ENCODE measurements around the gene ZNF587.
"Not testable (repeated sequence)": the region's sequence is repeated elsewhere in the genome, so short reads cannot be mapped to it uniquely, and the experiment has no call there.

Gene ZNF587
- 13.8 to 32.1 (median 21.4) reads per million in 18 experiments for total RNA-seq

DNA sequence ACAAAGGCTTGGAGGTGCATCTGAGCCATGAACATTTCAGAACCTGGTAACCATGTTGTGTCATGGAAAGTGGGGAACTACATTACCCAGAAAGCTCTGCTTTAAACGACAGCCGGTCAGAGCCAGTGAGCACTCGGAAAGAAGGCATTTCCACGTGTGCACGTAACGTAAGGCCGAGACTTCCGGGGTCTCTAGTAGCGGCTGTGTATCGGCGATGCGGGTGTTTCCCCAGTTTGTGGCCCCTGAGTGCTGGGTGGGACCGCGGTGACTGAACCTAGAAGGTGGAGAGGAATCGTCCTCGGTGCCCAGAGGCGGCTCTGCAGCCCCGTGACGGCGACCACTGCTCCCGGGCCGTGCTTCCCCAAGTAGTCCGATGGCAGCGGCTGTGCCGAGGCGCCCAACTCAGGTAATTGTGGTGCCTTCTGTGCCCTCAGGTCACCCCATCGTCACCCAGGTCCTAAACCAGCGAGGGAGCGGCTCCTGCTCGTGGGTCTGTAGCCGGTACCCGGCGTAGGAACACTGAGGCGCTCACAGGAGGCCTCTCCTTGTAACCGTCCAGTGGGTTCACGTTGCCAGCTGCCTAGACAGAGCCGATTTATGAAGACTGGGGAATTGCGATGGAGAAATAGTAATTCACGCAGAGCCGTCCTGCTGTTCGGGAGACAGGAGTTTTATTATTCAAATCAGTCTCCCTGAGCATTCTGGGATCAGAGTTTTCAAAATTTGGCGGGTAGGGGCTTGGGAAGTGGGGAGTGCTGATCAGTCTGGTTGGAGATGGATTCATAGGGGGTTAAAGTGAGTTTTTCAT, at the start of gene ZNF587:
ZNF587 (plus strand) TSS at position 194 of the 808 bp plus-strand sequence; CDS start at position 374, 180 bp downstream.
- peak; percentile 79 to 87 for DNase-seq

DNA sequence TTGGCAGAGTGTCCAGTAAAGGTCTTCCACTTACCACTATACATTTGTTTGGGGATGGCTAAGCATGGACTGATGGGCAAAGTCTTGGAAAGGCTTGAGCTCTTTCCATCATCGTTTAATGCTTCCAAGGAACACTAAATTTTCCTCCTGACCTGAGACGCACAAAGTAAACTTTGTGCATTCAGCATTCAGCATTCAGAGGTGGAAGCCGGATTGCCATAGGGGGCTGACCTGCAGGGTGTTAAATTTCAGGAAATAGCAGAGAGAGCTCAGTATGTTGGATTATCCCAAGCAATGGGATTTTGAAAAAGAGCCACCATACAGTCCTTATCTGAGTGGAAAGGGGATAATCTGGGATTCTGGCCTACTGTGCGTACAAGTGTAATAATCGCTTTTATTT, 49.0 kb upstream of the ZNF587 start:
- no peak for DNase-seq

DNA sequence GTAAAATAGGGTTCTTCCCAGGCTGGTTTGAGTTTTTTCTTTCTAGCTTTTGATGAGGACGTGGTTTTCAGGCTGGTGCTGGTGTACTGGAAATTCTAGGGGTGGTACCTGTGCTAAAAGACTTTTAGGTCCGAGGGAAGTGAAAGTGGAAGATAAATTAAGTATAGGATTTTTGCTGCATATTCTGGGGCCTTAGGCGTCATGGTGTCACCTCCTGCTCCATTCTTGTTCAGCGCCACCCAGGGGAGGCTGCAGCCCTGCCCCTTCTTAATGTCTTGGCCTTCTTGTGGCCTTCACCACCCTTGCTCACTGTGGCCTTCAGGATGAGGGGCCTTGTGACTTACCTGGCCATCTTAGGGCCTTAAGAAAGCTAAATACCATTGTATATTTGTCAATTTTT, 47.4 kb upstream of the ZNF587 start:
- no peak for DNase-seq

DNA sequence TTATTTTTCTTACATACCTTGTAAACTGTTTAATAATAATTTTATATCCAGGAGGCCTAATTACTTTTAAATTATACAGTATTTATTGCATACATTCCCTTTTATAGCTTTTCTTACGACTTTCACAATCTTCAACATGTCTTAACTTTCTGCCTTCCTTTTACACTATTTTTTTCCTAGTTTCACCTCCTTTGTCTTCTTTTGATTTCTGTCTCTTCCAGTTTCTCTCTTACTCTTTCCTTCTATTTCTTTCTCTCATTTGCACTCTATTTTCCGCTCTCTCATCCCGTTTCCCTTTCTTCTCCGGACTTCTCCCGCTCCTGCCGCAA, 46.4 kb upstream of the ZNF587 start:
- no peak for DNase-seq

DNA sequence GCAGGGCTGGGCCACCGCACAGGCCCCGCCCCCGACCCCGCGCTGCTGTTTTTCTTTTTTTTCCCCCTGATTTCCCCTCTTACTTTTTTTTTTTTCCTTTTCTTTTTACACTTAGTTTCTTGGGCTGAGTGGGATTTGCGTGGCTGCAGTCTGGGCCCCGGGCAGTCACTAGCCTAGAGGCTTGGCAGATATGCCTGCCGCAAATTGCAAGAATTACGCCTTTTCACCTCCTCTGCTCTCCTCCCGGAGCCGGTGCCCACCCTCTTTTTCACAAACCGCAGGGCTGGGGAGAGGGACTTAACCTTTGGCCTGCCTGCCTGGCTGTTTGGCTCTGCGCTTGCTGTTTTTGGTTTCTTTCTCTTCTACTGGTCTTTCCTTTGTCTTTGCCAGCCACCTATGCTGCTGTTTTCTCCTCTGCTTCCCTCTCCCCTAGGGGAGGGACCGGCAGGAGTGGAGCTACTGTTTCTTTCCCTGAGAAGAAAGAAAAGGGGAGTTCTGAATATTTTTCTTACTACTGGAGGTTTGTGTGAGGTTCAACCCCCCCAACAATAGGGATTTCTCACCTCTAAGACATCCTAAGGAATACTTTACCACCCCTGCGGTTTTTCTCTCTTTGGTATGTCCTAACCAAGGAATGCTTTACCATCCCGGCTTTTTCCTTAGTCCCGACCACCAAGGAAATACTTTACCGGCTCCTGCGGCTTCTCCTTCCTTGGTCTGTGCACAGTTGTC, 45.9 kb upstream of the ZNF587 start:
- DNase-seq: peak in 1 of 2 donors; percentile 18

DNA sequence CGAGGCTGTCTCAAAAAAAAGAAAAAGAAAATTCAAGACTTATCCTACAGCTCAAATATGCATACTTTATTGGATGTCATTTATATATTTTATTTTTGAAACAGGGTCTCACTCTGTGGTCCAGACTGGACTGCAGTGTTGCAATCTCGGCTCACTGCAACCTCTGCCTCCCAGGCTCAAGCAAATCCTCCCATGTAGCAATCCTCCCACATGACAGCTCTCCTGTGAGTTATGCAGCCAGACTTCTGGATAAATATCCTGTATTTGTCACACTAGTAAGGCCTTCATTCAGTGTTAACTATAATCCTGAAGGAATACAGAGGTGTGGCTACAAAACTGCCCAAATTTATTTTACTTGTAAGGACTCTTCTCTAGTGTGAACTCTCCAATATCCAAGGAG, 42.1 kb upstream of the ZNF587 start:
- peak in 1 of 2 donors; percentile 13 for DNase-seq

DNA sequence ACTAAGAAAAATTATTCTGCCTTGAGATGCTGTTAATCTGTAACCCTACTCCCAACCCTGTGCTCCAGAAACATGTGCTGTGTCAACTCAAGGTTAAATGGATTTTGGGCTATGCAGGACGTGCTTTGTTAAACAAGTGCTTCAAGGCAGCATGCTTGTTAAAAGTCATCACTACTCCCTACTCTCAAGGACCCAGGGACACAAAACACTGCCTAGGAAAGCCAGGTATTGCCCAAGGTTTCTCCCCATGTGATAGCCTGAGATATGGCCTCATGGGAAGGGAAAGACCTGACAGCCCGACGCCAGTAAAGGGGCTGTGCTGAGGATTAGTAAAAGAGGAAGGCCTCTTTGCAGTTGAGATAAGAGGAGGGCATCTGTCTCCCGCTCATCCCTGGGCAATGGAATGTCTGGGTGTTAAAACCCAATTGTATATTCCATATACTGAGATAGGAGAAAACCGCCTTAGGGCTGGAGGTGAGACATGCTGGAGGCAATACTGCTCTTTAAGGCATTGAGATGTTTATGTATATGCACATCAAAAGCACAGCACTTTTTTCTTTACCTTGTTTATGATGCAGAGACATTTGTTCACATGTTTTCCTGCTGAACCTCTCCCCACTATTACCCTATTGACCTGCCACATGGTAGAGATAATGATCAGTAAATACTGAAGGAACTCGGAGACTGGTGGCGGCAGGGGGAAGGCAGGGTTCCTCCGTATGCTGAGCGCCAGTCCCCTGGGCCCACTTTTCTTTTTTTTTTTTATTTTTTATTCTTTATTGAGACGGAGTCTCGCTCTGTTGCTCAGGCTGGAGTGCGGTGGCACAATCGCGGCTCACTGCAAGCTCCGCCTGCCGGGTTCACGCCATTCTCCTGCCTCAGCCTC, 39.0 kb upstream of the ZNF587 start:
- not testable (repeated sequence) for DNase-seq

DNA sequence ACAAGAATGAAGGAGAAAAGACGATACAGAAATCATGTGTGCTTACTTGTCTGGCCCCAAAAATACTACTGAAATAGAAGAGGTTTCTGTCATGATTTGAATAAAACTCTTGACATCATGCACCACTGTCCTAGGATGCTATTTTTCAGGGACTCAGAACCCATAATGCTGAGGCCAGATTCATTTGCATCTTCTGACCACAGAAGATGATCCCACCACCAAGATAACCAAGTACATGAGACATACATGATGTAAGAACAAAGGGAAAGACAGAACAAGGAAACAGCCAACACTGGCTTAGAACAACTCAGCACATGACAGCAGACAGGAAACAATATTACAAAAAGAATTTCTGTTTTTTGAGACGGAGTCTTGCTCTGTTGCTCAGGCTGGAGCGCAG, 37.4 kb upstream of the ZNF587 start:
- peak; percentile 27 to 52 for DNase-seq

DNA sequence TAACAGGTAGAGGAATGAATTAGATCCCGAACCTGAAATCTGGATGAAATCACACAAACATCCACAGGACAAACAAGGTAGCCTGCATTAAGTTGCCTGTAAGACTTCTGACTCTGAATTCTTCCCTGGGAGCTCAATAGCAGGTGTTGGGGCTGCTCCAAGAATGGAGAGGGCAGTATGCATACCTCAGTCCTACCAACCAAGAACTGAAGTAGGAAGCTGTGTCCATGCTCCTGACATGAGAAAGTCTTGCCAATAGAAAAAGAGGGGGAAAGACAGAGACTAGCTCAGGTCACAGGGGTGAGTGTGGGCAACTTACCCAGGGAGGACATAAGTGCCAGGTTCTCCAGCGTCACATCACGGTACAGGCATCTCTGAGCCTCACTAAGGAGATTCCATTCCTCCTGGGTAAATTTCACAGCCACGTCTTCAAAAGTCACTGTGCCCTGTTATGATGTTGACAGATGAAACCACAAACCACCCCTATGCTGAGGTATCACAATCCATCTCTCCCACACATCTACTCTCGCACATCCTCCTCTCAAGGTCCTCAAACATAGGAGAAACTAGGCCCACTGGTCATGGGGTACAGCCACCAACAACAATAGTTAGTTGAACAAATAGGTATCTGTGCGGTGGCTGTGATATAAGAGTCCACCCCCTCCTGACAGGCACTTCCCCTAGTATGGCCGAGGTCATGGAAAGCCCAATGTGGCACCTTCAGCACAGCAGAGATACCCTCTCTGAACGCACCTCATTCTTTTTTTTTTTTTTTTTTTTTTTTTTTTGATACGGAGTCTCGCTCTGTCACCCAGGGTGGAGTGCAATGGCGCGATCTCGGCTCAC, 36.5 kb upstream of the ZNF587 start:
- not testable (repeated sequence) for DNase-seq

DNA sequence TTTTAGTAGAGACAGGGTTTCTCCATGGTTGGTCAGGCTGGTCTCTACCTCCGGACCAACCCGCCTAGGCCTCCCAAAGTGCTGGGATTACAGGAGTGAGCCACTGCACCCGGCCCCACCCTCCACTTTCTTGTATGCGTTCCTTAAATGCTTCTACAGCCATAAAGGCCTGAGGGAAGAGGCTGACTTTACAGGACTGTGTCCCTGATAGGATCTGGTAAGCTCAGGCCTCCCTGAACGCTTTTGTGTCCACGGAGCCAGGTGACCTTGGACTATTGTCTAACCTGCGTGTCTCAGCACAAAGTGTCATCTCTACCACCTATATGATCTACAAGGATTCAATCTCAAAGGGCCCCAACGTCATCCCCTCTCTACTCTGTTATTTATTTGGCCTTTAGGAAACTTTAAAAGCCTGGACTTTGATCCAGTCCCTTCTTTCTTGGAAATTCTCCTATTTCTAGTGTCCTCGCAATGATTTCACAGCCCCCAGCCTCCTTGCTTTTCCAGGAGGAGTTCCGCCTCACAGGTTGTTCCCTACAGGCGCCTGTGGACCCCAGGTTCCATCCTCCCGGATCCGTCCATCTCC, 35.6 kb upstream of the ZNF587 start:
- DNase-seq: no peak

DNA sequence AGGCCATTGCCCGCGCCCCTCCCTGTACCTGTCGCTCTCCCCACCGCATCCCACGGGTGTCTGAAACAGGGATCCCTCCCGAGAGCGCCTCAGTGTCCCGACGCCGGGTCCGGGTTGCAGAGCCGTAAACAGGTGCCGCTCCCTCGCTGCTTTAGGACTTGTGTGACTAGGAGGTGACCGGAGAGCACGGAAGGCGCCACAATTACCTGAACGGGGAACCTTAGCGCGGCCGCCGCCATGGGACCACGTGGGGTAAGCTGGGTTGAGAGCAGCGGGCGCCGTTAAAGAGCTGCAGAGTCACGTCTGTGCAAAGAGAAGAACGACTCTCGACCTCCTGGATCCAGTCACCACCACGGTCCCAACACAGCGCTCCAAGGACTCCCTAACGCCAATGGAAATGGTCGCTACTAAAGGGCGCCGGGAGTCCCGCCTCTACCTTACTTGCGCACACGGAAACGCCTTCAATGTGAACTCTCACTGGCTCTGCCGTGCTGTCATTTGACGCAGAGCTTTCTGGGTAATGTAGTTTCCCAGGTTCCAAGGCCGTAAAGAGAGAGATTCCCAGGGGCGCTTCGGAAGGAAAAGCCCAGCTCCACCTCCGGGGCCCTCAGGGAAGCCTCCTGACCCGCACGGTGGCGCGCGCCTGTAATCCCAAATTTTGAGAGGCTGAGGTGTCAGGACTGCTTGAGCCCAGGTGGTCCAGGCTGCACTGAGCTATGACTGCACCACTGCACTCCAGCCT, 35.0 kb upstream of the ZNF587 start, which contains the start of gene ZNF552:
ZNF552 (minus strand) TSS at position 409 of the 742 bp plus-strand sequence; CDS start at position 239, 170 bp downstream.
- peak; percentile 93 for DNase-seq

DNA sequence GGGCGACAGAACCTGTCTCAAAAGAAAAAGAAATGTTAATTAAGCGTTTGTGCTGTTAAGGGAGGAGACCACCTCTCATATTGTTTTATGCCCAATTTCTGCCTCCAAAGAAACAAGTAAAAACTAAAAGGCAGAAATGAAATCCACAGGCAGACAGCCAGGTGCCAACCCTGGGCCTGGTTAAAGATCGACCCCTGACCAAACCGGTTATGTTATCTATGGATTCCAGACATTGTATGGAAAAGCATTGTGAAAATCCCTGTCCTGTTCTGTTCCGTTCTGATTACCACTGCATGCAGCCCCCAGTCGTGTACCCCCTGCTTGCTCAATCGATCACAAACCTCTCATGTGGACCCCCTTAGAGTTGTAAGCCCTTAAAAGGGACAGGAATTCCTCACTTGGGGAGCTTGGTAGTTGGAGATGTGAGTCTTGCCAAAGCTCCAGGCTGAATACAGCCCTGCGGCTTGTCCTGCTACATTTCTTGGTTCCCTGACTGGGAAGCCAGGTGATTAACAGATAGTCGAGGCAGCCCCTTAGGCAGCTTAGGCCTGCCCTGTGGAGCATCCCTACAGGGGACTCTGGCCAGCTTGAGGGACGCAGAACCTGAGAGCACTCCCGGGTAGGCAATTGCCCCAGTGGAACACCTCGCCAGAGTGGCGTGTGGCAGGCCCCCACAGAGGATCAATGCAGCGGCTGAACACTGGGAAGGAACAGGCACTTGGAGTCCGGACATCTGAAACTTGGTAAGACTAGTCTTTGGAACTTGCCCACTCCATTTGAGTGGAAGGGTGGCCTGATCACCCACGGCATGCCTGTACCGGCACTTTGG, 34.2 kb upstream of the ZNF587 start:
- DNase-seq: no peak

DNA sequence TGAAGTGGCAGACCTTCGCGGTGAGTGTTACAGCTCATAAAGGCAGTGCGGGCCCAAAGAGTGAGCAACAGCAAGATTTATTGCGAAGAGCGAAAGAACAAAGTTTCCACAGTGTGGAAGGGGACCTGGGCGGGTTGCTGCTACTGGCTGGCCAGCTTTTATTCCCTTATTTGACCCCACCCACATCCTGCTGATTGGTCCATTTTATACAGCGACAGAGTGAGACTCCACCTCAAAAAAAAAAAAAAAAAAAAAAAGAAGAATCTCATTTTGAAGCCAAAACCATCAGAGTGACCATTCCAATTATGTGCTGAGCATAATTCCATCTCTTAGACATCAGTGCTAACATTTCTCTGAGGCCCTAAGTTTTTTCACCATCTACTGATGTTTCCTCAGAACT, 33.0 kb upstream of the ZNF587 start:
- peak in 1 of 2 donors; percentile 20 for DNase-seq

DNA sequence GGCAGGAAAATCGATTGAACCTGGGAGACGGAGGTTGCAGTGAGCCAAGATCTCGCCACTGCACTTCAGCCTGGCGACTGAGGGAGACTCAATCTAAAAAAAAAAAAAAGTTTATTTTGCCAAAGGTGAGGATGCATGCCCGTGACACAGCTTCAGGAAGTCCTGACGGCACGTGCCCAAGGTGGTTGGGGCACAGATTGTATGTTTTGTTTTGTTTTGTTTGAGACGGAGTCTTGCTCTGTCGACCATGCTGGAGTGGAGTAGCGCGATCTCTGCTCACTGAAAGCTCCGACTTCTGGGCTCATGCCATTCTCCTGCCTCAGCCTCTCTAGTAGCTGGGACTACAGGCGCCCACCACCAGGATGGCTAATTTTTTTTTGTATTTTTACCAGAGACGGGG, 31.7 kb upstream of the ZNF587 start:
- no peak for DNase-seq

DNA sequence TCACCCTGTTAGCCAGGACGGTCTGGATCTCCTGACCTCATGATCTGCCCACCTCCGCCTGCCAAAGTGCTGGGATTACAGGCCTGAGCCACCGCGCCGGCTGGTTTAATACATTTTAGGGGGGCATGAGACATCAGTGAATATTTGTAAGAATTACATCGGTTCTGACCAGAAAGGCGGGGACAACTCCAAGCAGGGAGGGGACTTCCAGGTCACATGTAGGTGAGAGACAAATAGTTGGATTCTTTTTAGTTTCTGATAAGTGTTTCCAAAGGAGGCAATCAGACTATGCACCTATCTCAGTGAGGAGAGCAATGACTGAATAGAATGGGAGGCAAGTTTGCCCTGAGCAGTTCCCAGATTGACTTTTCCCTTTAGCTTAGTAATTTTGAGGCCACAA, 31.3 kb upstream of the ZNF587 start:
- DNase-seq: no peak

DNA sequence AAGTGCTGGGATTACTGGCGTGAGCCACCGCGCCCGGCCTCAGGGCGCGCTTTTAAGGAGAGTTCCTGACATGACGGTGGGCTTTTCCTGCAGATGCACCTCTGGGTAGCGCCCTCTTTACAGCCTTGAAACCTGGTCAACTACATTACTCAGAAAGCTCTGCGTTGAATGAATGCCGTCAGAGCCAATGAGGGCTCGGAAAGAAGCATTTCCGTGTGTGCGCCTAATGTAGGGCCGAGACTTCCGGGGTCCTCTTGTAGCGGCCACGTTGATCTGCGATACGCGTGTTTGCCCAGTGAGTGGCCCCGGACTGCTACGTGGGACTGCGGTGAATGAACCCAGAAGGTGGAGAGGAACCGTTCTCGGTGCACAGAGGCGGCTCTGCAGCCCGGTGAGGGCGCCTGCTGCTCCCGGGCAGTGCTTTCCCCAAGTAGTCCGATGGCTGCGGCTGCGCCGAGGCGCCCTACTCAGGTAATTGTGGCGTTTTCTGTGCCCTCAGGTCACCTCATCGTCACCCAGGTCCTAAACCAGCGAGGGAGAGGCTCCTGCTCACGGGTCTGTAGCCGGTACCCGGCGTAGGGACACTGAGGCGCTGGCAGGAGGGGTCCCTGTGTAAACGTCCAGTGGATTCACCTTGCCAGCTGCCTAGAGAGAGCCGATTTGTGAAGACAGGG, 30.0 kb upstream of the ZNF587 start:
- DNase-seq: peak; percentile 88 to 93

DNA sequence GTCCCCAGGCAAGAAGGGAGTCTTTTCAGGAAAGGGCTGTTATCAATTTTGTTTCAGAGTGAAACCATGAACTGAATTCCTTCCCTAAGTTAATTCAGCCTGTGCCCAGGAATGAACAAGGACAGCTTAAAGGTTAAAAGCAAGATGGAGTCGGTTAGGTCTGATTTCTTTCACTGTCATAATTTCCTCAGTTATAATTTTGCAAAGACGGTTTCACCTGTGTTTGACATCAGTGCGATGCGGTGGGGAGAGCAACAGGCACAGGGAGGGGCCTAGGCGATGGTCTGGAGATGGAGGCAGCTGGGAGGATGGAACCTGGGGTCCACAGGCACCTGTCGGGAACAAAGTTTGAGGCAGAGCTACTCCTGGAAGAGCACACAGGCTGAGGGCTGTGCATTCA, 29.1 kb upstream of the ZNF587 start:
- DNase-seq: no peak

DNA sequence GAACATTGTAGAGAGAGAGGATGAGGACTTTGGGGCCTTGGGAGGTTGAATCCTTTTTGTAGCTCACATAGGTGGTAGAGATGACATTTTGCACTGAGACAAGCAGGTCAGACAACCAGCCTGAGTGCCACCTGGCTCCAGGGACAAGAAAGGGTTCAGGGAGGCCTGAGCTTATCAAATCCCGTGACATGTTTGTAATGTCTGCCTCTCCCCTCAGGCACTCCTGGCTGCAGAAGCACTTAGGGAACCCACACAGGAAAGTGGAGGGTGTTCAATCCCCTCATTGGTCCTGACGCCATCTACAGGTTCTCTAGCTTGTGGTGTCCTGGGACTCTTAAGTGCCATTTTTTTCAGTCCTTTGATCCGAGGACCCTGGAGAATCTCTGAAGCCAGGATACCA, 28.6 kb upstream of the ZNF587 start:
- DNase-seq: not testable (repeated sequence)

DNA sequence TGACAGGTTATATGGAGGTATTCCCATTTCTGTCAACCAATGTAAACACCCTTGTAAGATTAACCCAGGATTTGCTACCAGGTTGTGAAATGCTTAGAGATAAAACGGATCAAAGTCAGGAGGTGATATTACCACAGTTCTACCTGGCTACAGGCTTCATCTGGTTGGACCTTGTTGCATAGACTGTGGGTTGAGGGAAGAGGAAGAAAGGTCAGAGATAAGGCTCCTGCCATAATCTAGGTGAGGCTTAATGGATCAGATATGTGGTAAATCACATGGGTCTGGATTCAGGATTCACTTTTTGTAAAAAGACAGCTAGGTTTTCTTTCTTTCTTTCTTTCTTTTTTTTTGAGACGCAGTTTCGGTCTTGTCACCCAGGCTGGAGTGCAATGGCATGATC, 28.2 kb upstream of the ZNF587 start:
- not testable (repeated sequence) for DNase-seq
